HepG2 (cell line): ENCODE results near the gene OTUD4. TPM values are rescaled to one million over a fixed set of nuclear protein-coding genes. Genes with fewer than 3 reads are reported as not detected.

ENCODE experiments used
- CBX5 ChIP-seq: sonication (generic); formaldehyde crosslinking; IDR thresholded peaks from 2 replicates; pipeline ENCODE4 v1.4.0; 2020; ENCODE audit warnings: missing genetic modification reagents, borderline replicate concordance
- ELF3 ChIP-seq: IDR thresholded peaks from 2 replicates; pipeline ENCODE4 v1.6.1; 2016; ENCODE audit warnings: missing genetic modification reagents, missing compliant biosample characterization
- GMEB1 ChIP-seq: sonication (generic); formaldehyde crosslinking; IDR thresholded peaks from 2 replicates; pipeline ENCODE4 v1.5.1; 2020; ENCODE audit warnings: missing genetic modification reagents, mild to moderate bottlenecking, borderline replicate concordance
- KDM1A ChIP-seq: IDR thresholded peaks from 2 replicates; pipeline ENCODE4 v1.6.1; 2016; ENCODE audit warnings: missing compliant biosample characterization
- KLF12 ChIP-seq: sonication (generic); formaldehyde crosslinking; IDR thresholded peaks from 2 replicates; pipeline ENCODE4 v1.4.0; 2020; ENCODE audit warnings: missing genetic modification reagents, borderline replicate concordance
- KMT2B ChIP-seq: IDR thresholded peaks from 2 replicates; pipeline ENCODE4 v1.6.1; 2016; ENCODE audit warnings: missing genetic modification reagents, missing compliant biosample characterization
- MXI1 ChIP-seq: IDR thresholded peaks from 3 replicates; pipeline ENCODE4 v1.6.1; 2012; ENCODE audit warnings: low read depth, low read length, inconsistent platforms, borderline replicate concordance
- NR2F1 ChIP-seq, 2 experiments: fragments of 450-650 bp in 1 of 2; formaldehyde crosslinking in 1 of 2; IDR thresholded peaks; 2 replicates each; pipeline versions ENCODE4 v1.5.0 to v1.6.1; 2016 to 2020; ENCODE audit warnings: mild to moderate bottlenecking in 1 of 2, missing compliant biosample characterization in 1 of 2, missing genetic modification reagents in 1 of 2, moderate library complexity in 1 of 2
- SALL1 ChIP-seq: sonication (generic); formaldehyde crosslinking; IDR thresholded peaks from 2 replicates; pipeline ENCODE4 v1.8.0; 2022; ENCODE audit warnings: mild to moderate bottlenecking, missing genetic modification reagents
- TMF1 ChIP-seq: sonication (generic); formaldehyde crosslinking; IDR thresholded peaks from 2 replicates; pipeline ENCODE4 v1.8.1; 2022; ENCODE audit warnings: low read depth, missing genetic modification reagents
- YEATS4 ChIP-seq: sonication (generic); formaldehyde crosslinking; IDR thresholded peaks from 2 replicates; pipeline ENCODE4 v1.4.0; 2020; ENCODE audit warnings: missing genetic modification reagents, borderline replicate concordance
- ZNF292 ChIP-seq: sonication (generic); formaldehyde crosslinking; IDR thresholded peaks from 2 replicates; pipeline ENCODE4 v1.8.1; 2022; ENCODE audit warnings: mild to moderate bottlenecking, low read depth, missing genetic modification reagents, borderline replicate concordance
- ZNF788 ChIP-seq: sonication (generic); formaldehyde crosslinking; IDR thresholded peaks from 2 replicates; pipeline ENCODE4 v1.5.0; 2020; ENCODE audit warnings: mild to moderate bottlenecking, missing genetic modification reagents, borderline replicate concordance
- polyA plus RNA-seq, 8 experiments: library from polyadenylated mRNA; depleted of rRNA in 3 of 8; stranded (reverse) in 7 of 8; unstranded in 1 of 8; fragments of >200 nt; fragmentation: Illumina TruSeq in 4 of 8; extraction: Trizol in 4 of 8; gene quantifications; 2 replicates each; pipeline versions ENCODE4 v1.2.1 to v1.2.3, GENCODE V29; 2011 to 2016; ENCODE audit warnings: low read depth in 4 of 8, missing spikeins in 1 of 8, mixed read lengths in 1 of 8; ENCODE audit not compliant: insufficient read depth in 1 of 8
- total RNA-seq, 5 experiments: library from RNA; depleted of rRNA; stranded (reverse); fragments of >200 nt; fragmentation: Illumina TruSeq; extraction: Trizol; gene quantifications; 2 replicates each; pipeline ENCODE4 v1.2.3, GENCODE V29; 2016; ENCODE audit warnings: low read depth in 1 of 5
- TF ChIP-seq, protein P1 (sequence below): IDR thresholded peaks from 2 replicates; pipeline ENCODE4 v1.4.0; 2020; ENCODE audit warnings: mild to moderate bottlenecking, missing genetic modification reagents
- TF ChIP-seq, protein P2 (sequence below): sonication (generic); formaldehyde crosslinking; IDR thresholded peaks from 2 replicates; pipeline ENCODE4 v1.4.0; 2020; ENCODE audit warnings: missing genetic modification reagents, borderline replicate concordance
- TF ChIP-seq, protein P3 (sequence below): sonication (generic); formaldehyde crosslinking; IDR thresholded peaks from 2 replicates; pipeline ENCODE4 v1.5.0; 2020; ENCODE audit warnings: mild to moderate bottlenecking, missing genetic modification reagents

The OTUD4 gene
- total and polyA plus RNA-seq, 2 of the 13 experiments (the other 11 are each of a cell fraction or from before 2014, with no cell fraction given) = 16.1 to 18.0 TPM

DNA sequence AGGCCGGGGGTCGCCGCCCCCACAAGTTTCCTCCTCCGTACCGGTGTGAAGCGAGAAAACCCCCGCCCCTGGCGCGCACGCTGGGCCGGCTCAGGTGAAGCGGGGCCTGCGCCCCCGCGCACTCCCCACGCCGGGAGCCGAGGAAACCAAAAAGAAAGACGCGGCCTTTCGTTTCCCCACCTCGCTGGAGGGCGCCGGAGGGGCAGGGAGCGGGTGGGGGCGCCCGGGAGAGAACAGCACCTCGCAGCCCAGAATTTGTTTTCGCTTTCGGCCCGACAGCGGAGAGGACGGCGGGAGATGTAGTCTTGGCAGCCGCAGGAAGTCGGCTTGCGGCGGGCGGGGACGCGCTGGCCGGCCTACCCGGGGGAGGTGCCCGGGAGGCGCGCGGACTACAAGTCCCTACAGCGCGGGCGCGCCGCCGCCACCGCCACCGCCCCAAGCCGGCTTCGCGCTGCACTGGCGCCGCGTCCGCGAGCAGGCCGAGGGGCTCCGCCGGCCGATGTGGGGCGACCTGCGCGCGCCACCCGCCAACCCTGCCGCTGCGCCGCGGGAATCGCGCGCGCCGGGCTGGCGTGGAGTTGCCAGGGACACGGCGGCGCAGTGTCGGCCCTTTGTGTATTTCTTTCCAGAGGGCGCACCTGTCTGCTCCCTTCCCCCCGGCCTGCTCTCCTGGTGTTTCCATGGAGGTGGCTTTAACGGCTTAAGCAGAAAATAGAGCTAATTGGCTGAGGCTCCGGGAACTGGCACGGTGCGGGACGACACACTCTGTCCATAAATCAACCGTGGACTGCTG lies at the start of gene OTUD4 (continued):
- TF ChIP-seq, protein P1, sequence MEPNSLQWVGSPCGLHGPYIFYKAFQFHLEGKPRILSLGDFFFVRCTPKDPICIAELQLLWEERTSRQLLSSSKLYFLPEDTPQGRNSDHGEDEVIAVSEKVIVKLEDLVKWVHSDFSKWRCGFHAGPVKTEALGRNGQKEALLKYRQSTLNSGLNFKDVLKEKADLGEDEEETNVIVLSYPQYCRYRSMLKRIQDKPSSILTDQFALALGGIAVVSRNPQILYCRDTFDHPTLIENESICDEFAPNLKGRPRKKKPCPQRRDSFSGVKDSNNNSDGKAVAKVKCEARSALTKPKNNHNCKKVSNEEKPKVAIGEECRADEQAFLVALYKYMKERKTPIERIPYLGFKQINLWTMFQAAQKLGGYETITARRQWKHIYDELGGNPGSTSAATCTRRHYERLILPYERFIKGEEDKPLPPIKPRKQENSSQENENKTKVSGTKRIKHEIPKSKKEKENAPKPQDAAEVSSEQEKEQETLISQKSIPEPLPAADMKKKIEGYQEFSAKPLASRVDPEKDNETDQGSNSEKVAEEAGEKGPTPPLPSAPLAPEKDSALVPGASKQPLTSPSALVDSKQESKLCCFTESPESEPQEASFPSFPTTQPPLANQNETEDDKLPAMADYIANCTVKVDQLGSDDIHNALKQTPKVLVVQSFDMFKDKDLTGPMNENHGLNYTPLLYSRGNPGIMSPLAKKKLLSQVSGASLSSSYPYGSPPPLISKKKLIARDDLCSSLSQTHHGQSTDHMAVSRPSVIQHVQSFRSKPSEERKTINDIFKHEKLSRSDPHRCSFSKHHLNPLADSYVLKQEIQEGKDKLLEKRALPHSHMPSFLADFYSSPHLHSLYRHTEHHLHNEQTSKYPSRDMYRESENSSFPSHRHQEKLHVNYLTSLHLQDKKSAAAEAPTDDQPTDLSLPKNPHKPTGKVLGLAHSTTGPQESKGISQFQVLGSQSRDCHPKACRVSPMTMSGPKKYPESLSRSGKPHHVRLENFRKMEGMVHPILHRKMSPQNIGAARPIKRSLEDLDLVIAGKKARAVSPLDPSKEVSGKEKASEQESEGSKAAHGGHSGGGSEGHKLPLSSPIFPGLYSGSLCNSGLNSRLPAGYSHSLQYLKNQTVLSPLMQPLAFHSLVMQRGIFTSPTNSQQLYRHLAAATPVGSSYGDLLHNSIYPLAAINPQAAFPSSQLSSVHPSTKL (CRISPR knock-in tag) = peak; percentile 10; the same call in 1 of the 2 replicates
- TF ChIP-seq ZNF292 (CRISPR knock-in tag) = peak; percentile 29; the same call in 1 of the 2 replicates
- TF ChIP-seq YEATS4 (CRISPR knock-in tag) = 0 out of 2 replicates have a peak, but pooled peaks have one; percentile 22
- TF ChIP-seq KDM1A = no peak
- TF ChIP-seq NR2F1 (CRISPR knock-in tag; IDR thresholded peaks at IDR 0.05) = 0 out of 4 replicates have a peak, but pooled peaks of 1 of the 2 experiments have one; percentile 17
- peak; percentile 68; the same call in 1 of the 3 replicates for TF ChIP-seq MXI1
- peak; percentile 32; the same call in 1 of the 2 replicates for TF ChIP-seq TMF1 (CRISPR knock-in tag)
- TF ChIP-seq KMT2B = peak; percentile 70; the same call in 1 of the 2 replicates
- peak; percentile 23; the same call in 1 of the 2 replicates for TF ChIP-seq ELF3 (CRISPR knock-in tag)
- peak; percentile 75; the same call in 1 of the 2 replicates for TF ChIP-seq KLF12 (CRISPR knock-in tag)
- TF ChIP-seq SALL1 (CRISPR knock-in tag) = peak; percentile 65
- peak; percentile 33; the same call in 1 of the 2 replicates for TF ChIP-seq CBX5 (CRISPR knock-in tag)
- TF ChIP-seq, protein P2, sequence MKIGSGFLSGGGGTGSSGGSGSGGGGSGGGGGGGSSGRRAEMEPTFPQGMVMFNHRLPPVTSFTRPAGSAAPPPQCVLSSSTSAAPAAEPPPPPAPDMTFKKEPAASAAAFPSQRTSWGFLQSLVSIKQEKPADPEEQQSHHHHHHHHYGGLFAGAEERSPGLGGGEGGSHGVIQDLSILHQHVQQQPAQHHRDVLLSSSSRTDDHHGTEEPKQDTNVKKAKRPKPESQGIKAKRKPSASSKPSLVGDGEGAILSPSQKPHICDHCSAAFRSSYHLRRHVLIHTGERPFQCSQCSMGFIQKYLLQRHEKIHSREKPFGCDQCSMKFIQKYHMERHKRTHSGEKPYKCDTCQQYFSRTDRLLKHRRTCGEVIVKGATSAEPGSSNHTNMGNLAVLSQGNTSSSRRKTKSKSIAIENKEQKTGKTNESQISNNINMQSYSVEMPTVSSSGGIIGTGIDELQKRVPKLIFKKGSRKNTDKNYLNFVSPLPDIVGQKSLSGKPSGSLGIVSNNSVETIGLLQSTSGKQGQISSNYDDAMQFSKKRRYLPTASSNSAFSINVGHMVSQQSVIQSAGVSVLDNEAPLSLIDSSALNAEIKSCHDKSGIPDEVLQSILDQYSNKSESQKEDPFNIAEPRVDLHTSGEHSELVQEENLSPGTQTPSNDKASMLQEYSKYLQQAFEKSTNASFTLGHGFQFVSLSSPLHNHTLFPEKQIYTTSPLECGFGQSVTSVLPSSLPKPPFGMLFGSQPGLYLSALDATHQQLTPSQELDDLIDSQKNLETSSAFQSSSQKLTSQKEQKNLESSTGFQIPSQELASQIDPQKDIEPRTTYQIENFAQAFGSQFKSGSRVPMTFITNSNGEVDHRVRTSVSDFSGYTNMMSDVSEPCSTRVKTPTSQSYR = peak; percentile 63; the same call in 1 of the 2 replicates
- TF ChIP-seq, protein P3, sequence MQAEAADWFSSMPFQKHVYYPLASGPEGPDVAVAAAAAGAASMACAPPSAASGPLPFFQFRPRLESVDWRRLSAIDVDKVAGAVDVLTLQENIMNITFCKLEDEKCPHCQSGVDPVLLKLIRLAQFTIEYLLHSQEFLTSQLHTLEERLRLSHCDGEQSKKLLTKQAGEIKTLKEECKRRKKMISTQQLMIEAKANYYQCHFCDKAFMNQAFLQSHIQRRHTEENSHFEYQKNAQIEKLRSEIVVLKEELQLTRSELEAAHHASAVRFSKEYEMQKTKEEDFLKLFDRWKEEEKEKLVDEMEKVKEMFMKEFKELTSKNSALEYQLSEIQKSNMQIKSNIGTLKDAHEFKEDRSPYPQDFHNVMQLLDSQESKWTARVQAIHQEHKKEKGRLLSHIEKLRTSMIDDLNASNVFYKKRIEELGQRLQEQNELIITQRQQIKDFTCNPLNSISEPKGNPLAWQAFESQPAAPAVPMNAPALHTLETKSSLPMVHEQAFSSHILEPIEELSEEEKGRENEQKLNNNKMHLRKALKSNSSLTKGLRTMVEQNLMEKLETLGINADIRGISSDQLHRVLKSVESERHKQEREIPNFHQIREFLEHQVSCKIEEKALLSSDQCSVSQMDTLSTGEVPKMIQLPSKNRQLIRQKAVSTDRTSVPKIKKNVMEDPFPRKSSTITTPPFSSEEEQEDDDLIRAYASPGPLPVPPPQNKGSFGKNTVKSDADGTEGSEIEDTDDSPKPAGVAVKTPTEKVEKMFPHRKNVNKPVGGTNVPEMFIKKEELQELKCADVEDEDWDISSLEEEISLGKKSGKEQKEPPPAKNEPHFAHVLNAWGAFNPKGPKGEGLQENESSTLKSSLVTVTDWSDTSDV (CRISPR knock-in tag) = no peak
- TF ChIP-seq ZNF788 (CRISPR knock-in tag) = peak; percentile 14; the same call in 1 of the 2 replicates
- peak; percentile 92 for TF ChIP-seq GMEB1 (CRISPR knock-in tag)
